Endothelial cell of umbilical vein (primary cell): Measurements from ENCODE around the gene MAPK8IP2. TPM values are rescaled to one million over a fixed set of nuclear protein-coding genes. Genes with fewer than 3 reads are reported as not detected.

Source experiments
- BruUV-seq: library from RNA; stranded (reverse); fragments of 400-500 nt; replicated peaks from 2 replicates; lab custom pipeline; 2021; lab: Mats Ljungman, UMichigan
- CTCF ChIA-PET: fragments of 300-600, 350-600 bp; sonication (Branson Sonifier 250); formaldehyde crosslinking; loops from one replicate; lab custom pipeline; 2021; ENCODE audit warnings: antibody characterized with exemption, inconsistent platforms; lab: Charles Lee
- POLR2A ChIA-PET: fragments of 300-600, 350-600 bp; sonication (Branson Sonifier 250); formaldehyde crosslinking; loops from one replicate; lab custom pipeline; 2021; ENCODE audit warnings: antibody characterized with exemption, inconsistent platforms; lab: Charles Lee
- DNase-seq: peaks from one replicate; pipeline ENCODE4 v3.0.0-alpha.2; 2011; ENCODE audit warnings: low read depth, low spot score
- FAIRE-seq: peaks from 2 replicates; lab custom pipeline; 2011; peaks lifted over from hg19 to GRCh38; lab: Jason Lieb, UNC
- H2AFZ ChIP-seq: 2 replicates; pipeline ENCODE4 v1.6.0; 2012; ENCODE audit warnings: low read depth, low read length, control low read depth, inconsistent platforms
- H3K27ac ChIP-seq: 2 replicates; pipeline ENCODE4 v1.5.1; 2011; ENCODE audit warnings: low read depth, mild to moderate bottlenecking, control low read depth, low read length, moderate library complexity; ENCODE audit not compliant: insufficient read depth
- H3K27me3 ChIP-seq, 2 experiments: 2 replicates each; pipeline versions ENCODE4 v1.6.0 to v1.6.1; 2011; ENCODE audit warnings: low read length in 2 of 2, mixed read lengths in 1 of 2; ENCODE audit not compliant: control insufficient read depth in 2 of 2, insufficient read depth in 2 of 2
- H3K36me3 ChIP-seq, 2 experiments: 2 replicates in 1 of 2; 3 replicates in 1 of 2; pipeline ENCODE4 v1.5.1; 2011; ENCODE audit warnings: low read length in 2 of 2, mild to moderate bottlenecking in 1 of 2, moderate library complexity in 1 of 2; ENCODE audit not compliant: control insufficient read depth in 2 of 2, insufficient read depth in 2 of 2; ENCODE audit errors: extremely low read depth in 1 of 2
- H3K4me1 ChIP-seq: 3 replicates; pipeline ENCODE4 v1.5.1; 2011; ENCODE audit warnings: mild to moderate bottlenecking, low read length; ENCODE audit not compliant: control insufficient read depth, insufficient read depth; ENCODE audit errors: extremely low read depth
- H3K4me2 ChIP-seq: 2 replicates; pipeline ENCODE4 v1.6.1; 2011; ENCODE audit warnings: low read length, control low read depth, mixed read lengths; ENCODE audit not compliant: insufficient read depth
- H3K4me3 ChIP-seq, 3 experiments: fragments of 200-600 bp in 1 of 3; sonication (generic), shearing (Covaris generic) in 1 of 3; replicated peaks in 1 of 3; 2 replicates each; pipeline ENCODE4 v1.5.1; 2011 to 2016; ENCODE audit warnings: control low read depth in 3 of 3, low read length in 3 of 3, mild to moderate bottlenecking in 2 of 3, inconsistent platforms in 1 of 3, low read depth in 1 of 3, moderate library complexity in 1 of 3; ENCODE audit not compliant: insufficient read depth in 1 of 3
- H3K79me2 ChIP-seq: 2 replicates; pipeline ENCODE4 v1.6.0; 2012; ENCODE audit warnings: low read length, inconsistent platforms; ENCODE audit not compliant: control insufficient read depth, insufficient read depth
- H3K9ac ChIP-seq: replicated peaks from 2 replicates; pipeline ENCODE3; 2011; ENCODE audit warnings: low read length, control low read depth; ENCODE audit not compliant: insufficient read depth; ENCODE audit errors: extremely low read depth
- H3K9me1 ChIP-seq: replicated peaks from 3 replicates; pipeline ENCODE4 v1.6.0; 2011; ENCODE audit warnings: mild to moderate bottlenecking, low read length; ENCODE audit not compliant: control insufficient read depth, insufficient read depth; ENCODE audit errors: extremely low read depth
- H3K9me3 ChIP-seq: replicated peaks from 2 replicates; pipeline ENCODE4 v1.5.1; 2012; ENCODE audit warnings: low read length, inconsistent platforms; ENCODE audit not compliant: control insufficient read depth, insufficient read depth
- H4K20me1 ChIP-seq: replicated peaks from 2 replicates; pipeline ENCODE3; 2011; ENCODE audit warnings: mild to moderate bottlenecking, low read length; ENCODE audit not compliant: control insufficient read depth, insufficient read depth; ENCODE audit errors: extremely low read depth
- CTCF ChIP-seq, 2 donors: IDR thresholded peaks; 1 replicate in 1 of 2; 2 replicates in 1 of 2; pipeline ENCODE4 v1.5.1; 2011; ENCODE audit warnings: low read length in 2 of 2, mild to moderate bottlenecking in 2 of 2, moderate library complexity in 2 of 2, control low read depth in 1 of 2, inconsistent platforms in 1 of 2, low read depth in 1 of 2; ENCODE audit not compliant: insufficient read depth in 1 of 2; ENCODE audit errors: extremely low read depth in 1 of 2
- FOS ChIP-seq: IDR thresholded peaks from 2 replicates; pipeline ENCODE4 v1.6.1; 2011; ENCODE audit warnings: mild to moderate bottlenecking, low read length, moderate library complexity, borderline replicate concordance; ENCODE audit not compliant: insufficient read depth
- JUN ChIP-seq: IDR thresholded peaks from 2 replicates; pipeline ENCODE4 v1.6.1; 2011; ENCODE audit warnings: borderline replicate concordance, low read depth; ENCODE audit not compliant: insufficient read length, insufficient read depth
- MYC ChIP-seq: IDR thresholded peaks from one replicate; pipeline ENCODE4 v1.6.1; 2011; ENCODE audit warnings: mild to moderate bottlenecking, low read depth, low read length
- POLR2A ChIP-seq: IDR thresholded peaks from 2 replicates; pipeline ENCODE4 v1.6.1; 2012; ENCODE audit warnings: low read depth, mild to moderate bottlenecking, control low read depth, low read length
- dilution Hi-C: fragments of 300-500 bp; cut with MboI; formaldehyde crosslinking; loops from one replicate; pipeline ENCODE4 v1.15.0; 2019; ENCODE audit warnings: low sequenced_read_pairs; ENCODE audit not compliant: extremely low pct_ligation_motif_present
- intact Hi-C: fragments of 100-400 bp; cut with micrococcal nuclease; formaldehyde crosslinking; loops from one replicate; pipeline ENCODE4 v1.10.0; 2022
- polyA plus RNA-seq, 4 experiments: library from polyadenylated mRNA; depleted of rRNA in 3 of 4; stranded (reverse) in 3 of 4; unstranded in 1 of 4; fragments of >200 nt; gene quantifications; 2 replicates each; pipeline versions ENCODE4 v1.2.1 to v1.2.3, GENCODE V29; 2011 to 2012; ENCODE audit warnings: missing spikeins in 1 of 4
- total RNA-seq: library from RNA; stranded (reverse); gene quantifications from 2 replicates; pipeline ENCODE4 v1.2.3, GENCODE V29; 2021

The MAPK8IP2 gene
- total and polyA plus RNA-seq, 2 donors (not counting 3 experiments of a cell fraction or from before 2014, with no cell fraction given), result 0.21 to 0.31 TPM

- H3K27ac ChIP-seq, result no peak overlapping the region
- no peak overlapping the region for H3K4me3 ChIP-seq
- FAIRE-seq (no peak), DNase-seq (no peak)
- no peak overlapping the region for H3K9ac ChIP-seq
- TF ChIP-seq FOS (no peak), JUN (no peak), MYC (no peak), POLR2A (no peak)
- no peaks in the 10 kb centered on the region for H4K20me1 ChIP-seq
- H3K27me3 ChIP-seq, result peaks cover 31 to 34% of the 10 kb centered on the region in 2 experiments
- dilution Hi-C loops, result no loop called here
- ChIA-PET CTCF (interaction anchor here (1.4 kb wide), 1 partner anchor 30 kb away, joined by 5 read pairs; no protein-coding TSS in a partner anchor), POLR2A (no interaction called here)
- no TSS peak for BruUV-seq
- H3K36me3 ChIP-seq, result no peaks in the 10 kb centered on the region
- no peaks in the 10 kb centered on the region for H3K4me1 ChIP-seq
- no peak overlapping the region for H2AFZ ChIP-seq
- no peaks in the 10 kb centered on the region for H3K79me2 ChIP-seq
- no peaks in the 10 kb centered on the region for H3K9me3 ChIP-seq
- intact Hi-C loops, result no loop called here
- no peak overlapping the region for H3K4me2 ChIP-seq
- H3K9me1 ChIP-seq, result no peaks in the 10 kb centered on the region
These were observed 5.1 kb downstream of the MAPK8IP2 start for GRCh38 chr22:50605613-50606074.

- intact Hi-C loops (no loop called here), dilution Hi-C loops (no loop called here)
- Histone ChIP-seq H3K9me1 (no peaks in the 10 kb centered on the region), H3K4me3 (no peak overlapping the region), H3K36me3 (no peaks in the 10 kb centered on the region), H3K27ac (no peak overlapping the region), H4K20me1 (no peaks in the 10 kb centered on the region), H3K4me1 (no peaks in the 10 kb centered on the region), H3K9me3 (no peaks in the 10 kb centered on the region), H3K79me2 (no peaks in the 10 kb centered on the region), H3K4me2 (no peak overlapping the region), H3K9ac (no peak overlapping the region), H3K27me3 (peaks cover 28 to 32% of the 10 kb centered on the region in 2 experiments), H2AFZ (no peak overlapping the region)
- DNase-seq (no peak), FAIRE-seq (no peak)
- TF ChIP-seq MYC, result no peak
- peak in 1 of 2 donors; percentile 20 for TF ChIP-seq CTCF (IDR thresholded peaks at IDR 0.05; ENCODE audit: extremely low read depth in 1 of 2, insufficient read depth in 1 of 2, low read depth in 1 of 2, low read length in 2 of 2)
- ChIA-PET POLR2A (no interaction called here), CTCF (interaction anchor here (1.4 to 3.0 kb wide), 2 partner anchors 14 to 30 kb away, joined by 5 to 18 read pairs; no protein-coding TSS in a partner anchor)
- no TSS peak for BruUV-seq
These were observed 5.8 kb downstream of the MAPK8IP2 start for GRCh38 chr22:50606165-50606945.
